Skeletal muscle satellite cell (primary cell): ENCODE data around the gene GAK.

Experiments used
- H3K27me3 ChIP-seq: 2 replicates; pipeline ENCODE4 v1.7.0; 2013; ENCODE audit warnings: low read length; ENCODE audit not compliant: control insufficient read depth, insufficient read depth
- H3K36me3 ChIP-seq: 2 replicates; pipeline ENCODE4 v1.7.0; 2013; ENCODE audit warnings: mild to moderate bottlenecking, control low read depth, low read length; ENCODE audit not compliant: insufficient read depth
- H3K4me1 ChIP-seq: 2 replicates; pipeline ENCODE4 v1.7.0; 2013; ENCODE audit warnings: low read length; ENCODE audit not compliant: control insufficient read depth, insufficient read depth
- H3K4me2 ChIP-seq: 2 replicates; pipeline ENCODE4 v1.7.0; 2013; ENCODE audit warnings: mild to moderate bottlenecking, low read length
- H3K4me3 ChIP-seq: 2 replicates; pipeline ENCODE4 v1.7.0; 2013; ENCODE audit warnings: low read length
- H3K9ac ChIP-seq: 2 replicates; pipeline ENCODE4 v1.7.0; 2013; ENCODE audit warnings: mild to moderate bottlenecking, low read depth, low read length, moderate library complexity
- H3K9me3 ChIP-seq: replicated peaks from 2 replicates; pipeline ENCODE4 v1.7.0; 2013; ENCODE audit warnings: mild to moderate bottlenecking, control low read depth, low read length

GAK gene

DNA sequence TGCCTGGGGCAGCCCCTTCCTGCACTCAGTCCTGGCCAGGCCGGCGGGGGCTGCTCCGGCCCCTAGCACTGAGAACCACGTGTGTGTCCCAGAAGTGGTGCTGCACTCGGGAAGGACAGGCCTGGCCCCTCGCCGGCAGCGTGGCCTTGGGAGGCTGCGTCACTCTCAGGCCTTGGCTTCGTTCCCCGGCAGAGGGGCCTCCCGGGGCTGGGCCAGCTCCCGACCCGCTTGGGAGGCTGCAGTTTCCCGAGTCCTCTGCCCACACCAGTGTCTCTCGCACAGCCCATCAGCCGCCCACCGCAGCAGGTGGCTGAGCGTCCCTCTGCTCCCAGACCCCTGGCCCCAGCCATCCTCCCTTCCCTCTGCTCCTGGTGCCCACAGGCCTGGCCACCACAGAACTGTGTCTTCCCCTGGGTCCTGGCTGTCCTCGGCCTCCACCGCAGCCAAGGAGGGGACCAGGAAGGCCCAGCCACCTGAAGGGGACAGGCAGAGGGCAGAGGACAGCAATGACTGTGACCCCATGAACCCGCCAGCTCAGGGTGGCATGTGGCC lies 95.3 kb downstream of the GAK start:
- Histone ChIP-seq H3K9ac (no peak overlapping the region), H3K4me3 (no peak overlapping the region), H3K9me3 (no peaks in the 10 kb centered on the region), H3K27me3 (peaks cover 13% of the 10 kb centered on the region), H3K4me1 (no peaks in the 10 kb centered on the region), H3K4me2 (no peak overlapping the region), H3K36me3 (no peaks in the 10 kb centered on the region)

GRCh38 chr4:836003-836511 lies 96.1 kb downstream of the GAK start:
- Histone ChIP-seq H3K9ac (no peak overlapping the region), H3K4me2 (no peak overlapping the region), H3K36me3 (no peaks in the 10 kb centered on the region), H3K27me3 (peaks cover 13% of the 10 kb centered on the region), H3K4me1 (no peaks in the 10 kb centered on the region), H3K4me3 (no peak overlapping the region), H3K9me3 (no peaks in the 10 kb centered on the region)

DNA sequence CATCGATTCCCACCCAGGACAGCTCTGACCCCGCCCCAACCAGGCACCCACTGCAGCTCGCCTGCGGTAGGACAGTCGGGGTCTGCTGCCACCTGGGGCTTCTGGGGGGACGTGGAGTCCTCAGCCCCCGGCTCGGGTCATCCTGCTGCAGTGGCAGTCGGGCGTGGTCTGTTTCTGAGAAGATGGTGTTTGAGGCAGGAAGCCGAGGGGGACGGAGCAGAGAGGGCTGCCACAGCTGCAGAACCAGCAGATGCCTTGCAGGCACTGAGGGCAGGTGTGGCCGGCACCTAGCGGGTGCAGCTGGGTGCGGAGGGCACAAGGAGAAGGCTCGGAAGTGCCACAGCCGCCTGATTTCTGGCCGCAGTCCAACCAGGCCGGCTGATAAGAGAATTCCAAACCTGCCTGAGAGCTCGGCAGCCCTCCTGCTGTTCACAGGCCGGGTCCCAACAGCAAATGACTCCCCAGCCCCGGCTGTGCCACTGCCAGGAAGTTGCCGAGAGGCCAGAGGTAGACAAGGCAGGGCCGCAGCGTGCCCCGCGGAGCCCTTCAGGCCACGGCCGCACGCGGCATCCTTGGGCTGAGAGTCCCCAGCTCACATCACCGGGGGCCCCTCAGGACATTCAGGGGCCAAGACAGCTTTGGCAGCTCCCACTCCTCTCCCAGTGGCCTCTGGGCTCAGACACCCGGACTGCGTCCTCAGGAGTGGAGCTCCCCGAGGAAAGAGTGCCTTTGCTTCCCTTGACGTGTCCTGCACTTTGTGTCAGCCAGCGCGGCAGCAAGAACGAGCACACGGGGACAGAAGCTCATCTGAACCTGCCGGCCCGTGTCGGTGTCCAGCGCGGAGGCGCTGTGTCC lies 96.7 kb downstream of the GAK start:
- Histone ChIP-seq H3K9ac (no peak overlapping the region), H3K27me3 (peaks cover 15% of the 10 kb centered on the region), H3K4me2 (no peak overlapping the region), H3K9me3 (no peaks in the 10 kb centered on the region), H3K36me3 (no peaks in the 10 kb centered on the region), H3K4me1 (no peaks in the 10 kb centered on the region), H3K4me3 (no peak overlapping the region)

- Histone ChIP-seq H3K27me3 (peaks cover 24% of the 10 kb centered on the region), H3K4me2 (no peak overlapping the region), H3K9me3 (no peaks in the 10 kb centered on the region)
Measured at GRCh38 chr4:834368-835147, 97.6 kb downstream of the GAK start.

DNA sequence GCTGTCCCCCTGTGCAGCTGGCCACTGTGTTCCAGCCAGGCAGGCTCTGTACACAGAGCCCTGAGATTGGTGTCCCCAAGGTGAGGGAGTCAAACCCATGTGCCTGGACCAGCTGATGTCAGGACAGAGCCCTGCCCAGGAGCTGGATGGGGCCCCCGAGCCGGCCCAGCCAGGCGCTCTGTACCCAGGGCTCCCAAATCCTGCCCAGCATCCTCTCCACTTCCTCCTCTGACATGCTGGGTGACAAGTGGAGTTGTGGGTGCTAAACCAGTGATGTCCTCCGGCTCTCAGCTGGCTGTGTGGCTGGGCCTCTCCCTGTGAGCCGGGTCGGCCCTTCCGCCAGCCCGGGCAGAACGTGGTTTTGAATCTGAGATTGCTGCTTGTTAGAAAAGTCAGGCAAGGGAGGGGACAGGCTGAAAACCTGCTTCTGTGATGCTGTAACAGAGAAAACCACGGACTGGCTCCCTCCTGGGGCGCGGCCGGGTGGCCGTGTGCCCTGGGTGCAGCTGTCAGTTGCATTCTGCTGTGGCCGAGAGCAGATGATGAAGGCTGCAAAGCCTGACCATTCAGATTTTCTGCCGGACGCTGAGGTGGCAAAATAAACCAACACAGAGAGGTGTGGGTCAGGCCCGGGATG lies 98.3 kb downstream of the GAK start:
- Histone ChIP-seq H3K9ac (no peak overlapping the region), H3K4me3 (no peak overlapping the region), H3K27me3 (peaks cover 31% of the 10 kb centered on the region), H3K4me2 (no peak overlapping the region), H3K36me3 (no peaks in the 10 kb centered on the region), H3K9me3 (no peaks in the 10 kb centered on the region), H3K4me1 (no peaks in the 10 kb centered on the region)

More at GRCh38 chr4:834368-835147, 97.6 kb downstream of the GAK start:
- no peak overlapping the region for H3K4me3 ChIP-seq
- H3K36me3 ChIP-seq: no peaks in the 10 kb centered on the region
- H3K4me1 ChIP-seq: no peaks in the 10 kb centered on the region
- no peak overlapping the region for H3K9ac ChIP-seq

DNA sequence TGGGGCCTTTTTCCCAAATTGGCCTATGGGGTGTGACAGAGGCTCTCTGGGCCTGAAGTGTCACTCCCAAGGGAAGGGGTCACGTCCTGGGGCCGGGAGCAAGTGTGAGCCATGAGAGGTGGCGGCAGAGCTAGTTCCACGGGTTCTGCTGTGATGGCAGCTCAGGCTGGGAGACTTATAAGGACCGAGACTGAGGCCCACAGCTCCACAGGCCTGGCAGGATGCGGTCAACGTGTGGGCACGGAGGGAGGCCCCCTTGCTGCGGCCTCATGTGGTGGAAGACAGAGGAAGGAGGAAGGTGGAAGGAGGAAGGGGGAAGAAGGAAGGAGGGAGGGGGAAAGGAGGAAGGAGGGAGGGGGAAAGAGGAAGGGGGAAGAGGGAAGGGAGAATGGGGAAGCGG lies 99.0 kb downstream of the GAK start:
- Histone ChIP-seq H3K9ac (no peak overlapping the region), H3K9me3 (no peaks in the 10 kb centered on the region), H3K4me3 (no peak overlapping the region), H3K4me2 (no peak overlapping the region), H3K27me3 (peaks cover 38% of the 10 kb centered on the region), H3K4me1 (no peaks in the 10 kb centered on the region), H3K36me3 (no peaks in the 10 kb centered on the region)

- Histone ChIP-seq H3K4me1 (no peaks in the 10 kb centered on the region), H3K27me3 (peaks cover 44% of the 10 kb centered on the region), H3K36me3 (no peaks in the 10 kb centered on the region), H3K4me3 (no peak overlapping the region), H3K9me3 (no peaks in the 10 kb centered on the region), H3K4me2 (no peak overlapping the region), H3K9ac (no peak overlapping the region)
Measured at GRCh38 chr4:832536-832935, 99.6 kb downstream of the GAK start.

DNA sequence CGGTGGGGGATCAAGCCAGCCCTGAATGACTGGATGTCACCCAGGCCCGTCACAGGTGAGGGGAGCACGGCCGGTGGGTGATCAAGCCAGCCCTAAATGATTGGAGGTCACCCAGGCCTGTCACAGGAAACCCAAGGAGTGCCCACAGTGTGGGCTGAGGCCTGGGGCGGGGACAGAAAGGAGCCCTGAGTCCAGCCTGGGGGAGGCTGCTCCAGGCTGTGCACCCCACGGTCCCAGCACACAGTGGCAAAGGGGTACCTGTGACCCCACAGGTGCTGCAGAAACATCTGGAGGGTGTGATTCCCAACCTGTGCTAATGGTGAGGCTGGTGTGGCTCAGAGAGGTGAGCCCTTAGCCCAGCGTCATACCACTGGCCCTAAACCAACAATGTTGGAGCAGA lies 100.0 kb downstream of the GAK start:
- Histone ChIP-seq H3K27me3 (peaks cover 48% of the 10 kb centered on the region), H3K9me3 (no peaks in the 10 kb centered on the region), H3K36me3 (no peaks in the 10 kb centered on the region), H3K9ac (no peak overlapping the region), H3K4me3 (no peak overlapping the region), H3K4me2 (no peak overlapping the region), H3K4me1 (no peaks in the 10 kb centered on the region)

DNA sequence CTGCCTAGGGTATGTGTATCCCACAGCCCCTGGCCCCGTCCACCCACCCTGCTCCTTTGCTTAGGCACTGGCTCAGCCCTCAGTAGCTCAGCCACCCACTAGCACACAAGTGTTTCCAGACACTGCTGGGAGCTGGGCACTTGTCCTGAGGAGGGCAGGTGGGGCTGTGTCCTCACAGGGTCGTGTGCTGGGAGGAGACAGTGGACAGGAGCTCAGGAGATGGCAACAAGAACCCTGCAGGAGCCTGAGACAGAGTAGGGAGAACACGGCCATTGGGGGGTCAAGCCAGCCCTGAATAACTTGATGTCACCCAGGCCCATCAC lies 100.7 kb downstream of the GAK start:
- H3K9me3 ChIP-seq: no peaks in the 10 kb centered on the region

GRCh38 chr4:830601-831482 lies 101.3 kb downstream of the GAK start:
- Histone ChIP-seq H3K4me3 (no peak overlapping the region), H3K27me3 (peaks cover 51% of the 10 kb centered on the region)

More for the DNA sequence above, 100.7 kb downstream of the GAK start:
- no peak overlapping the region for H3K9ac ChIP-seq
- no peaks in the 10 kb centered on the region for H3K36me3 ChIP-seq
- H3K27me3 ChIP-seq: peaks cover 51% of the 10 kb centered on the region
- no peak overlapping the region for H3K4me2 ChIP-seq
- H3K4me1 ChIP-seq: no peaks in the 10 kb centered on the region
- no peak overlapping the region for H3K4me3 ChIP-seq

More at GRCh38 chr4:830601-831482, 101.3 kb downstream of the GAK start:
- Histone ChIP-seq H3K4me1 (no peaks in the 10 kb centered on the region), H3K9ac (no peak overlapping the region), H3K9me3 (no peaks in the 10 kb centered on the region), H3K4me2 (no peak overlapping the region), H3K36me3 (no peaks in the 10 kb centered on the region)
